GM12872 (cell line): ENCODE data around the gene HK2.

Source experiments
- CTCF ChIP-seq: IDR thresholded peaks from 3 replicates; pipeline ENCODE4 v1.5.1; 2011; ENCODE audit warnings: low read depth, mild to moderate bottlenecking, low read length, moderate library complexity; ENCODE audit not compliant: insufficient read depth

Gene HK2

GRCh38 chr2:74880054-74880728 is 46.3 kb downstream of the HK2 start:
- no peak for TF ChIP-seq CTCF

GRCh38 chr2:74881176-74881575 is 47.2 kb downstream of the HK2 start:
- TF ChIP-seq CTCF: no peak

GRCh38 chr2:74881626-74882298 is 47.8 kb downstream of the HK2 start:
- TF ChIP-seq CTCF: no peak

GRCh38 chr2:74882299-74882687 is 48.4 kb downstream of the HK2 start:
- no peak for TF ChIP-seq CTCF

GRCh38 chr2:74883011-74883410 is 49.1 kb downstream of the HK2 start:
- TF ChIP-seq CTCF: no peak

GRCh38 chr2:74884118-74884762 is 50.3 kb downstream of the HK2 start:
- TF ChIP-seq CTCF: no peak

- TF ChIP-seq CTCF: no peak
Measured at GRCh38 chr2:74884866-74885265, 50.9 kb downstream of the HK2 start.
